ENCODE measurements around the gene CATSPER1. TPM values are rescaled to one million over a fixed set of nuclear protein-coding genes. Genes with fewer than 3 reads are reported as not detected.

The CATSPER1 gene
- total RNA-seq, 1 donor from 2014 or later, result not detected

DNA sequence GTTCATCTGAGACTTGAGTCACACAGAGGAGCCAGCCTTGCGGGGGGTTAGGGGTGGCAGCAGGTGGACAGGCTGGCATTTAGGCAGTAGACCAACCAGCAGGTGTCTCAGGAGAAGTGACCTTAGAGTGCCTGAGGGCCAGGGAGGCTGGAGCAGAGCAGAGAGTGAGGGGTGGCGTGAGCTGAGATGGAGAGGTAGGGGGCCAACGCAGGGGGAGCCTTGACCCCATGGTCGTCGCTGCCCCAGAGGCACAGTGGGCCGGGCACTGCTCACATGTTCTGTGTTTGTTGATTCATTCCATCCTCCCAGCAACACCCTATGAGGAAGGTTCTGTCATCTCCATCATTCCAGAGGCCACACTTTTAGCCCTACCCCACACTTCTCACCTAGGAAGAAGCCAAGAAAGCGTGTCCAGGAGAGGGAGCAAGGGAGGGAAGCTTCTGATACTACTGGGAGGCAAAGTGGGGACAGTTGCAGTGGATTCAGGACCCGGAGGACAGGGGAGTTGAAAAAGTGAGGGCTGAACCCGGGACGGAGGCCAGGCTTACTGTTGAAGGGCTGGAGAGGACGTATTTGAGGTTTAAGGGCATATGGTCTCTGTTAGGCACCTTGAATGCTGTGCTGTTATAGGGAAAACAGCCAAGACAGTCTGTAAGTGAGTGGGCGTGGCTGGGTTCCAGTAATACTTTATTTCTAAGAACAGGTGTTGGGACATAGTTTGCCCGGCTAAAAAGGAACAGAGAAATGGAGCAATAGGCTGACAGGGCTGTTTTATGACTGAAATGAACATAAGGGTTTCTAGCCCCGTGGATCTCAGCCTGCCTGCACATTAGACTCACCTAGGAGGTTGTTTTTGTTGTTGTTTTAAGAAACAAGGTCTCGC lies 57.4 kb downstream of the CATSPER1 start:
- DNase-seq, result no peak

GRCh38 chr11:65967329-65967934 lies 58.8 kb downstream of the CATSPER1 start:
- DNase-seq, result no peak

Other genes with a start within 250 kb of the CATSPER1 start
- 4.6 TPM for gene AP5B1, start 245.5 kb downstream of the CATSPER1 start, total RNA-seq
- gene OVOL1, start 239.4 kb downstream of the CATSPER1 start, total RNA-seq, result 2.1 TPM
- gene SNX32, start 192.5 kb downstream of the CATSPER1 start, total RNA-seq, result 0.10 TPM
- gene CFL1, start 168.3 kb downstream of the CATSPER1 start, total RNA-seq, result 413 TPM
- gene MUS81, start 166.0 kb downstream of the CATSPER1 start, total RNA-seq, result 48.4 TPM
- gene EFEMP2, start 153.7 kb downstream of the CATSPER1 start, total RNA-seq, result 39.7 TPM
- 0.82 TPM for gene CTSW, start 146.6 kb downstream of the CATSPER1 start, total RNA-seq
- gene FIBP, start 138.0 kb downstream of the CATSPER1 start, total RNA-seq, result 90.9 TPM
- 26.2 TPM for gene CCDC85B, start 135.8 kb downstream of the CATSPER1 start, total RNA-seq
- 0.21 TPM for gene FOSL1, start 126.1 kb downstream of the CATSPER1 start, total RNA-seq
- gene C11orf68, start 107.4 kb downstream of the CATSPER1 start, total RNA-seq, result 30.1 TPM
- gene DRAP1, start 107.1 kb downstream of the CATSPER1 start, total RNA-seq, result 49.2 TPM
- gene TSGA10IP, start 81.0 kb downstream of the CATSPER1 start, total RNA-seq, result not detected
- 66.7 TPM for gene SART1, start 64.7 kb downstream of the CATSPER1 start, total RNA-seq
- 34.2 TPM for gene EIF1AD, start 24.3 kb downstream of the CATSPER1 start, total RNA-seq
- 29.8 TPM for gene BANF1, start 24.0 kb downstream of the CATSPER1 start, total RNA-seq
- gene CST6, start 14.5 kb downstream of the CATSPER1 start, total RNA-seq, result 2.3 TPM
- not detected for gene GAL3ST3, start 22.7 kb upstream of the CATSPER1 start, total RNA-seq
- 95.4 TPM for gene SF3B2, start 25.9 kb upstream of the CATSPER1 start, total RNA-seq
- gene PACS1, start 43.8 kb upstream of the CATSPER1 start, total RNA-seq, result 27.0 TPM
- gene KLC2, start 231.2 kb upstream of the CATSPER1 start, total RNA-seq, result 11.4 TPM
- 62.2 TPM for gene RAB1B, start 242.2 kb upstream of the CATSPER1 start, total RNA-seq